Common myeloid progenitor, CD34-positive (primary cell): ENCODE data around the gene SMOC1.
"Not testable (repeated sequence)": the region's sequence is repeated elsewhere in the genome, so short reads cannot be mapped to it uniquely, and the experiment has no call there.

ENCODE experiments used
- CTCF ChIA-PET: fragments of 350-600 bp; sonication (Branson Sonifier 250); formaldehyde crosslinking; loops from one replicate; lab custom pipeline; 2021; ENCODE audit warnings: antibody characterized with exemption; lab: Charles Lee
- POLR2A ChIA-PET: fragments of 350-600 bp; sonication (Branson Sonifier 250); formaldehyde crosslinking; loops from one replicate; lab custom pipeline; 2021; ENCODE audit warnings: antibody characterized with exemption; lab: Charles Lee
- DNase-seq, 3 donors: peaks; one replicate each; pipeline versions ENCODE4 v3.0.0 to v3.0.0-alpha.2; 2013
- H3K27ac ChIP-seq, 2 experiments: 1 replicate in 1 of 2; 2 replicates in 1 of 2; pipeline ENCODE4 v1.7.0; 2013; ENCODE audit warnings: inconsistent platforms in 2 of 2, low read length in 2 of 2, mild to moderate bottlenecking in 2 of 2, low read depth in 1 of 2, moderate library complexity in 1 of 2; ENCODE audit not compliant: severe bottlenecking in 2 of 2, insufficient read depth in 1 of 2, poor library complexity in 1 of 2
- H3K27me3 ChIP-seq, 5 experiments: replicated peaks in 2 of 5; 1 replicate in 3 of 5; 2 replicates in 2 of 5; pipeline versions ENCODE4 v1.6.1 to v1.7.0; 2013; ENCODE audit warnings: low read length in 4 of 5, mild to moderate bottlenecking in 2 of 5, moderate library complexity in 2 of 5, inconsistent platforms in 1 of 5; ENCODE audit not compliant: insufficient read depth in 5 of 5, control insufficient read depth in 4 of 5
- H3K36me3 ChIP-seq, 4 experiments: 1 replicate in 2 of 4; 2 replicates in 2 of 4; pipeline versions ENCODE4 v1.6.1 to v1.7.0; 2013; ENCODE audit warnings: low read length in 3 of 4, control low read depth in 1 of 4, mild to moderate bottlenecking in 1 of 4; ENCODE audit not compliant: control insufficient read depth in 4 of 4, insufficient read depth in 4 of 4
- H3K4me1 ChIP-seq, 4 experiments: 1 replicate in 3 of 4; 2 replicates in 1 of 4; pipeline versions ENCODE4 v1.6.1 to v1.7.1; 2013; ENCODE audit warnings: low read length in 3 of 4, mild to moderate bottlenecking in 3 of 4, control low read depth in 1 of 4, inconsistent platforms in 1 of 4, moderate library complexity in 1 of 4; ENCODE audit not compliant: control insufficient read depth in 4 of 4, insufficient read depth in 4 of 4; ENCODE audit errors: control extremely low read depth in 1 of 4
- H3K4me3 ChIP-seq, 7 experiments: 1 replicate in 4 of 7; 2 replicates in 3 of 7; pipeline versions ENCODE4 v1.5.1 to v1.7.0; 2013; ENCODE audit warnings: mild to moderate bottlenecking in 7 of 7, low read length in 6 of 7, moderate library complexity in 6 of 7, inconsistent platforms in 2 of 7, low read depth in 2 of 7, control low read depth in 1 of 7; ENCODE audit not compliant: insufficient read depth in 4 of 7, control insufficient read depth in 1 of 7; ENCODE audit errors: extremely low read depth in 1 of 7
- H3K9me3 ChIP-seq, 5 experiments: 1 replicate in 4 of 5; 2 replicates in 1 of 5; pipeline versions ENCODE4 v1.6.1 to v1.7.1; 2013; ENCODE audit warnings: low read length in 4 of 5, mild to moderate bottlenecking in 2 of 5, inconsistent platforms in 1 of 5, low read depth in 1 of 5, moderate library complexity in 1 of 5; ENCODE audit not compliant: control insufficient read depth in 4 of 5, insufficient read depth in 2 of 5; ENCODE audit errors: control extremely low read depth in 1 of 5
- WGBS: methylation state at CpG from one replicate; pipeline ENCODE4 v1.1.5; 2013; ENCODE audit not compliant: insufficient coverage; 5-methylcytosine and 5-hydroxymethylcytosine counted together

The SMOC1 gene

GRCh38 chr14:69896080-69896479, 16.9 kb downstream of the SMOC1 start:
- Histone ChIP-seq H3K4me3 (no peak overlapping the region), H3K27me3 (peaks cover 0 to 11% (median 2%) of the 10 kb centered on the region in 5 experiments), H3K4me1 (no peaks in the 10 kb centered on the region), H3K27ac (no peak overlapping the region), H3K9me3 (peaks cover 0 to 22% (median 9%) of the 10 kb centered on the region in 5 experiments), H3K36me3 (no peaks in the 10 kb centered on the region)
- CTCF ChIA-PET, result no interaction called here
- DNase-seq, result no peak
- POLR2A ChIA-PET, result no interaction called here
- WGBS, result 88% methylated on average over 1 of the region's 2 CpGs

DNA sequence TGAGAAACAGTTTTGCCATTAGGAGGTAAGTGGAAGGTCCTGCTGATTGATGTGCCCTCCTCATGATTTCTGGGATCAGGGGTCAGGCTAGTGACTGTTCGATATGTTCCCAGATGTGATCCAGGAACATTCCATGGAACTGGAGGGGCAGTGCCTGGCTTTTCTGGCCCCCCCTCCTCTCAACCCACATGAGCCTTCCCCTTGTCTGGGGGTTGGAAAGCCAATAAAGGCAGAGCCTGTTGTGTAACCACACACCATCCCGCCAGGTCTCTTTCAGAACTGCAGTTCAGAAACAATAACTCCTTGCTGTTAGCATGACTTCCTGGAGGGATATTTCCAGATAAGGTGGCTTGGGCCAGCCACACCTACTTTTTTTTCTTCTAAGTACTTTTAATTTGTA, 17.8 kb downstream of the SMOC1 start:
- no peaks in the 10 kb centered on the region for H3K36me3 ChIP-seq
- H3K27me3 ChIP-seq, result peaks cover 0 to 9% (median 2%) of the 10 kb centered on the region in 5 experiments
- 100% methylated on average over 2 of the region's 2 CpGs for WGBS
- H3K9me3 ChIP-seq, result peaks cover 0 to 22% (median 9%) of the 10 kb centered on the region in 5 experiments
- no peak overlapping the region for H3K4me3 ChIP-seq
- ChIA-PET CTCF (no interaction called here), POLR2A (no interaction called here)
- H3K27ac ChIP-seq, result no peak overlapping the region
- no peak for DNase-seq
- H3K4me1 ChIP-seq, result no peaks in the 10 kb centered on the region

DNA sequence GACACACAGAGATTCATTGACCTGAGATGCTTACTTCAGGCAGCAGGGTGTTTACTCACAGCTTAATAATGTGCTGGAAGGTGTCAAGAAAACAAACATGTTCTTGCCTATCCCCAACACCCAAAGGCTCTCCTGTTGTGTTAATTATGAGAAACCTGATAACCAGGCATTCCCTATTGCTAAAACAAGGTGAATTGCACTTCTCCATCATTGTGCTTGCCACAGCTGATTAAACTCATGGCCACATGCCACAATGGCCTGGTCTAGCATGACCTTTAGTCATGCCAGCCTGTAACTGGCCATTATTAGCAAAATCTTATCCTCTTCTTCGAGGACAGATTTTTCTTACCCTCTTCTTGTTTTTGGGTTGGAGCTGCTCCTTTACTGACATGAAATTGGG, 21.4 kb downstream of the SMOC1 start:
- POLR2A ChIA-PET, result no interaction called here
- no peaks in the 10 kb centered on the region for H3K36me3 ChIP-seq
- H3K9me3 ChIP-seq, result peaks cover 0 to 19% (median 6%) of the 10 kb centered on the region in 5 experiments
- no peak overlapping the region for H3K27ac ChIP-seq
- H3K4me3 ChIP-seq, result no peak overlapping the region
- WGBS, result 100% methylated on average over 1 of the region's 1 CpG
- H3K4me1 ChIP-seq, result no peaks in the 10 kb centered on the region
- H3K27me3 ChIP-seq, result peaks cover 0 to 7% (median 0%) of the 10 kb centered on the region in 5 experiments
- no peak for DNase-seq
- CTCF ChIA-PET, result no interaction called here

DNA sequence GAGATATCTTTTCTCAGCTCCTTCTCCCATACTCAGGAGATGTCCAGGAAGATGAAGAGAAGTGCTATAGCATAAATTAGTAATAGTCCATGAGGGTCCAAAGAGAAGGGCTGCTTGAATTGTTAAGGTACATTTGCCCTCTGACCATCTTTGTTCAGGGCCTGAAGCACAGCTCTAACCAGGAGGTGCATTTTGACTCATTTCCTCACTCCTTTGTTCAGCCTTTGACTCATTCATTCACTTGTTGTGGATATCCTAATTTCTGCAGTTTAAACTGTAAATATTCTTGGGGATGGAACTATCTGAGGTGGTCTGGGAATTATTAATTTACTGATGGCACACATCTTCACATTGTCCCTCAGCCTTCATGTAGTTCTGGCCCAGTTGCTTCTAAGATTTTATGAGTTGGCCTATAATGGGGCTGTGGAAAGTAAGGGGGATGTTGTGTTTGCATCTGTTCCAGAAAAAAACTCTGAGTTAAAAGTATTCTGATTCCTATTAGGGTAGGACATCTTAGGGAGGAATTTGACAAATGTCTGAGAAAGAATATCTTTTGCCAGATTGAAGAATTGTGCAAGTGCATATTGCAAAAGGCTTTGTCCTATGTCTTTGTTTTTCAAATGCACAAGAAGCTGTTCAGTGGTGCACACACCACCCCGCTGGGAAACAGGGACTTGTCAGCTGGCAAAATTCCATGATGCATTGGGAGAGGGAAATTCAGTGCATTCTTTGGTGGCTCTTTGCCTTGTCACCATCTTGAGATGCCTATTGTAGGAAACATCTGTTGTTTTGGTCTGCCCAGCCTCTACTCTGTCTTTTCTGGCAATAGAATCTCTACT, 22.1 kb downstream of the SMOC1 start:
- 100% methylated on average over 1 of the region's 1 CpG for WGBS

DNA sequence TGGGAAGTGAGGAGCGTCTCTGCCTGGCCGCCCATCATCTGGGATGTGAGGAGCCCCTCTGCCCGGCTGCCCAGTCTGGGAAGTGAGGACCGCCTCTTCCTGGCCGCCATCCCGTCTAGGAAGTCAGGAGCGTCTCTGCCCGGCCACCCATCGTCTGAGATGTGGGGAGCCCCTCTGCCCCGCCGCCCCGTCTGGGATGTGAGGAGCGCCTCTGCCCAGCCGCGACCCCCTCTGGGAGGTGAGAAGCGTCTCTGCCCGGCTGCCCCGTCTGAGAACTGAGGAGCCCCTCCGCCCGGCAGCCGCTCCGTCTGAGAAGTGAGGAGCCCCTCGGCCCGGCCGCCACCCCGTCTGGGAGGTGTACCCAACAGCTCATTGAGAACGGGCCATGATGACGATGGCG, 23.8 kb downstream of the SMOC1 start:
- H3K27me3 ChIP-seq, result peaks cover 0 to 12% (median 0%) of the 10 kb centered on the region in 5 experiments
- H3K4me3 ChIP-seq, H3K4me1 ChIP-seq, H3K36me3 ChIP-seq, H3K27ac ChIP-seq, POLR2A ChIA-PET, CTCF ChIA-PET, DNase-seq, H3K9me3 ChIP-seq: not testable (repeated sequence)
- 100% methylated on average over 14 of the region's 29 CpGs for WGBS

More for the DNA sequence above, 22.1 kb downstream of the SMOC1 start:
- POLR2A ChIA-PET, result no interaction called here
- CTCF ChIA-PET, result no interaction called here
- Histone ChIP-seq H3K4me3 (no peak overlapping the region), H3K9me3 (peaks cover 0 to 15% (median 5%) of the 10 kb centered on the region in 5 experiments), H3K27ac (no peak overlapping the region), H3K36me3 (no peaks in the 10 kb centered on the region), H3K27me3 (peaks cover 0 to 11% (median 0%) of the 10 kb centered on the region in 5 experiments), H3K4me1 (no peaks in the 10 kb centered on the region)
- DNase-seq, result no peak

DNA sequence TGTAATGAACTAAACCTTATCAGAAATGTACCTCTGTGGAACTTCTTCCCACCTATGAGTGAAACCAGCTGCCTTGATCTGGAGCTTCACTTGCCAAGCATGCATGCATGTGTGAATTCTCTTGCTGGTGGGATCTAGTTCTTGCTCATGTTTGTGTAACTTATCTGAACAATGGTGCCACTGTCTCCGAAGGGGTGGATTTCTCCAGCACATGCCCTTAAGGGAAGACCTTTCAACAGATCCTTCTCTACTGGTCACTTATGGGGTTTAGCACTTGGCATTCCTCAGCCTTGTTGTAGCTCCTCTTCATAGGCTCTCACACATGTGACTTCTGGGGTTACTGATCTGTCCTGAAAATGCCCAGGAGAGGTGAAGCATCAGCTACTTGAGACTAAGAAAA, 25.0 kb downstream of the SMOC1 start:
- WGBS, result no CpG with 5 or more reads among the region's 1 CpG
- Histone ChIP-seq H3K4me3 (no peak overlapping the region), H3K4me1 (no peaks in the 10 kb centered on the region), H3K27ac (no peak overlapping the region), H3K9me3 (peaks cover 0 to 3% (median 0%) of the 10 kb centered on the region in 5 experiments), H3K27me3 (peaks cover 0 to 12% (median 0%) of the 10 kb centered on the region in 5 experiments), H3K36me3 (no peaks in the 10 kb centered on the region)
- POLR2A ChIA-PET, result no interaction called here
- no peak for DNase-seq
- CTCF ChIA-PET, result no interaction called here

GRCh38 chr14:69906201-69906600, 27.0 kb downstream of the SMOC1 start:
- H3K36me3 ChIP-seq, result no peaks in the 10 kb centered on the region
- H3K27ac ChIP-seq, result no peak overlapping the region
- H3K27me3 ChIP-seq, result peaks cover 0 to 12% (median 0%) of the 10 kb centered on the region in 5 experiments
- H3K4me3 ChIP-seq, result no peak overlapping the region
- POLR2A ChIA-PET, result no interaction called here
- CTCF ChIA-PET, result no interaction called here
- H3K9me3 ChIP-seq, result no peaks in the 10 kb centered on the region
- no peak for DNase-seq
- 39% methylated on average over 3 of the region's 3 CpGs for WGBS
- no peaks in the 10 kb centered on the region for H3K4me1 ChIP-seq
